Common myeloid progenitor, CD34-positive (primary cell): ENCODE measurements around the gene KIF13A.

Source experiments
- CTCF ChIA-PET: fragments of 350-600 bp; sonication (Branson Sonifier 250); formaldehyde crosslinking; loops from one replicate; lab custom pipeline; 2021; ENCODE audit warnings: antibody characterized with exemption; lab: Charles Lee
- POLR2A ChIA-PET: fragments of 350-600 bp; sonication (Branson Sonifier 250); formaldehyde crosslinking; loops from one replicate; lab custom pipeline; 2021; ENCODE audit warnings: antibody characterized with exemption; lab: Charles Lee
- DNase-seq, 3 donors: peaks; one replicate each; pipeline versions ENCODE4 v3.0.0 to v3.0.0-alpha.2; 2013
- H3K27ac ChIP-seq, 2 experiments: 1 replicate in 1 of 2; 2 replicates in 1 of 2; pipeline ENCODE4 v1.7.0; 2013; ENCODE audit warnings: inconsistent platforms in 2 of 2, low read length in 2 of 2, mild to moderate bottlenecking in 2 of 2, low read depth in 1 of 2, moderate library complexity in 1 of 2; ENCODE audit not compliant: severe bottlenecking in 2 of 2, insufficient read depth in 1 of 2, poor library complexity in 1 of 2
- H3K27me3 ChIP-seq, 5 experiments: replicated peaks in 2 of 5; 1 replicate in 3 of 5; 2 replicates in 2 of 5; pipeline versions ENCODE4 v1.6.1 to v1.7.0; 2013; ENCODE audit warnings: low read length in 4 of 5, mild to moderate bottlenecking in 2 of 5, moderate library complexity in 2 of 5, inconsistent platforms in 1 of 5; ENCODE audit not compliant: insufficient read depth in 5 of 5, control insufficient read depth in 4 of 5
- H3K36me3 ChIP-seq, 4 experiments: 1 replicate in 2 of 4; 2 replicates in 2 of 4; pipeline versions ENCODE4 v1.6.1 to v1.7.0; 2013; ENCODE audit warnings: low read length in 3 of 4, control low read depth in 1 of 4, mild to moderate bottlenecking in 1 of 4; ENCODE audit not compliant: control insufficient read depth in 4 of 4, insufficient read depth in 4 of 4
- H3K4me1 ChIP-seq, 4 experiments: 1 replicate in 3 of 4; 2 replicates in 1 of 4; pipeline versions ENCODE4 v1.6.1 to v1.7.1; 2013; ENCODE audit warnings: low read length in 3 of 4, mild to moderate bottlenecking in 3 of 4, control low read depth in 1 of 4, inconsistent platforms in 1 of 4, moderate library complexity in 1 of 4; ENCODE audit not compliant: control insufficient read depth in 4 of 4, insufficient read depth in 4 of 4; ENCODE audit errors: control extremely low read depth in 1 of 4
- H3K4me3 ChIP-seq, 7 experiments: 1 replicate in 4 of 7; 2 replicates in 3 of 7; pipeline versions ENCODE4 v1.5.1 to v1.7.0; 2013; ENCODE audit warnings: mild to moderate bottlenecking in 7 of 7, low read length in 6 of 7, moderate library complexity in 6 of 7, inconsistent platforms in 2 of 7, low read depth in 2 of 7, control low read depth in 1 of 7; ENCODE audit not compliant: insufficient read depth in 4 of 7, control insufficient read depth in 1 of 7; ENCODE audit errors: extremely low read depth in 1 of 7
- H3K9me3 ChIP-seq, 5 experiments: 1 replicate in 4 of 5; 2 replicates in 1 of 5; pipeline versions ENCODE4 v1.6.1 to v1.7.1; 2013; ENCODE audit warnings: low read length in 4 of 5, mild to moderate bottlenecking in 2 of 5, inconsistent platforms in 1 of 5, low read depth in 1 of 5, moderate library complexity in 1 of 5; ENCODE audit not compliant: control insufficient read depth in 4 of 5, insufficient read depth in 2 of 5; ENCODE audit errors: control extremely low read depth in 1 of 5
- WGBS: methylation state at CpG from one replicate; pipeline ENCODE4 v1.1.5; 2013; ENCODE audit not compliant: insufficient coverage; 5-methylcytosine and 5-hydroxymethylcytosine counted together

KIF13A gene

DNA sequence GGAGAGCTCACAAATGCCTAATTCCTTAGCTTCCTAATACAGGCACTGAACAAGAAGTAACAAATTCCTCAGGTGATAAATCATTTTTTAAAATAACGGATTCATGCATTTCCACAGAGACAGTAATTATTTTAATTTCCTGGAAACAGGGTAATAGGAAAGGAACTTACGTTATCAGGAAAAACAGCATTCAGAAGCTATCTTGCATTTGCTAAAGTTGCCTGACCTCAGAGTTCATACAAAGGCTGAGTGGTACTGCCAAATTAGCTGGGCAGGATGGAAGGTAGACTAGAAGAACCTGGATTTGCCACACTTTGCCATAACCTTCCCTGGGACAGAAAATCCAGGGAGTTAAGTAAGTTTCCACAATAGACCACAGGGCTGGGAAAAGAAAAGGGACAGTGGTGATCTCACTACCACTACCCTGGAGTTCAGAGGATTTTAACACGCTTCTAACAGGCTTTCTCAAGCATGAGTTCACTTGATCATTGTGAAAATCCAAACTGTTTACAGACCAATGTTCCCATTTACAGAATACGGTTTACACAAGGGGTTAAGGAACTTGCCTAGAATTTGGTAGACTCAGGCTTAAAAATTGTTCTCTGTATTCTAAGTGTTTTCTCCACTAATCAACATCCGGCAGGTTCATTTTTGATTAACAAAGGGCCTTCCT is 57.0 kb downstream of the KIF13A start:
- DNase-seq: no peak
- peaks cover 14 to 41% (median 21%) of the 10 kb centered on the region in 4 experiments for H3K4me1 ChIP-seq
- peak overlapping the region in 1 of 2 experiments; percentile 45 for H3K27ac ChIP-seq

GRCh38 chr6:17928514-17929430 is 58.7 kb downstream of the KIF13A start:
- H3K36me3 ChIP-seq: peaks cover 0 to 2% (median 0%) of the 10 kb centered on the region in 4 experiments
- WGBS: 100% methylated on average over 3 of the region's 5 CpGs
- no peaks in the 10 kb centered on the region for H3K27me3 ChIP-seq
- ChIA-PET POLR2A (interaction anchor here (0.6 kb wide), 1 partner anchor 175 kb away, joined by 5 read pairs; no protein-coding TSS in a partner anchor), CTCF (interaction anchor here (1.2 kb wide), 1 partner anchor 12 kb away, joined by 3 read pairs; no protein-coding TSS in a partner anchor)
- H3K9me3 ChIP-seq: no peaks in the 10 kb centered on the region
- H3K4me3 ChIP-seq: no peak overlapping the region
- DNase-seq: no peak
- H3K27ac ChIP-seq: no peak overlapping the region
- peaks cover 13 to 33% (median 15%) of the 10 kb centered on the region in 4 experiments for H3K4me1 ChIP-seq

More for the DNA sequence above, 57.0 kb downstream of the KIF13A start:
- Histone ChIP-seq H3K27me3 (no peaks in the 10 kb centered on the region), H3K9me3 (no peaks in the 10 kb centered on the region), H3K36me3 (peaks cover 0 to 2% (median 0%) of the 10 kb centered on the region in 4 experiments), H3K4me3 (no peak overlapping the region)
- ChIA-PET CTCF (interaction anchor here (1.3 to 1.7 kb wide), 3 partner anchors 10 to 75 kb away, joined by 3 to 4 read pairs (median 3); no protein-coding TSS in a partner anchor), POLR2A (no interaction called here)
- WGBS: 80% methylated on average over 2 of the region's 5 CpGs

DNA sequence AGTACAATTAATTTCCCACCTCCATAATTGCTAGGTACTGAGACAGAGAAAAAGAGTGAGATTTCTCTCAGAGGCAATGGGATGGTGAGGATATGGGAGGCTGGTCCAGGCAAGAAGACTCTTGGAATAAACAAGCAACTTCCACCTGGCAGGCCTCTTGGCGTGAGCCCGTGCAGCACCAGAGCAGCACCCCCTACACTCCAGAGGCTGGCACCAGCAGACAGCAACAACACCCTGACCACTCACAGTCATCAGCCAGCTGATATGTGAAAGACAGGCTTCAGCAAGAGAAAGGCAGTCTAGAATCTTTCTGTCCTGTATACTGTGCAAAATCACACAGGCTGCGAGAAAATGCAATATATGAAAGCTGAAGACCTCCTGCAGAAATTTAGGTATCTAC is 59.7 kb downstream of the KIF13A start:
- no peak for DNase-seq
- Histone ChIP-seq H3K27ac (no peak overlapping the region), H3K36me3 (peaks cover 0 to 2% (median 0%) of the 10 kb centered on the region in 4 experiments), H3K4me3 (no peak overlapping the region), H3K4me1 (peaks cover 10 to 27% (median 12%) of the 10 kb centered on the region in 4 experiments), H3K9me3 (no peaks in the 10 kb centered on the region), H3K27me3 (no peaks in the 10 kb centered on the region)
- WGBS: 88% methylated on average over 3 of the region's 3 CpGs
- ChIA-PET CTCF (interaction anchor here (1.2 kb wide), 1 partner anchor 11 kb away, joined by 3 read pairs; no protein-coding TSS in a partner anchor), POLR2A (no interaction called here)

DNA sequence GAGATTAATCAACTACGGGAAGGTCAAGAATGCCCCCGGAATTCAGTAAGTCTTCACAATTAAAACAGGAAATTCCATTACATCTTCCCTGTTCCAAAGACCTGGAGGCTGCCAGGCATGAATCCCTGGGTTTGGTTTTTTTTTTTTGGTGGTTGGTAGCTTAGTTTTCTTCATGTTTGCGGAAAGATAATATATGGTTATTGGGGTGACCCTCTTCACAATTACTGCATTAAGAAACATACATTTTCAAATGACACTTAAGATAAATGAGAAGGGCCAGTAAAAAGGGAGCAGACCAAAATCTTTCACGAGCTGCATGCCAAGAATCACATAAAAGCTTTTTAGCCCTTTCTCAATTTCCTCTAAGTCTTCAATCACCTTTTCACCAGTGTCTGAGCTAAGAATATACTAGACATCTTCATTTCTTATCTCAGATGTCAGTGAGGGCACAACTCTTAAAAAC is 64.0 kb downstream of the KIF13A start:
- ChIA-PET POLR2A (interaction anchor here (0.7 kb wide), 1 partner anchor 45 kb away, joined by 3 read pairs; no protein-coding TSS in a partner anchor), CTCF (interaction anchor here (1.7 kb wide), 1 partner anchor 10 kb away, joined by 5 read pairs; no protein-coding TSS in a partner anchor)
- 54% methylated on average over 1 of the region's 4 CpGs for WGBS

GRCh38 chr6:17921454-17921853 is 66.0 kb downstream of the KIF13A start:
- H3K9me3 ChIP-seq: no peaks in the 10 kb centered on the region
- H3K4me3 ChIP-seq: no peak overlapping the region
- ChIA-PET POLR2A (interaction anchor here (0.5 to 0.8 kb wide), 3 partner anchors 11 to 43 kb away, joined by 3 to 4 read pairs (median 3); no protein-coding TSS in a partner anchor), CTCF (no interaction called here)
- no peak for DNase-seq
- H3K4me1 ChIP-seq: no peaks in the 10 kb centered on the region
- no peaks in the 10 kb centered on the region for H3K27me3 ChIP-seq
- no CpG with 5 or more reads among the region's 2 CpGs for WGBS
- peaks cover 0 to 6% (median 0%) of the 10 kb centered on the region in 4 experiments for H3K36me3 ChIP-seq
- no peak overlapping the region for H3K27ac ChIP-seq

More for the DNA sequence above, 64.0 kb downstream of the KIF13A start:
- Histone ChIP-seq H3K27ac (no peak overlapping the region), H3K9me3 (no peaks in the 10 kb centered on the region), H3K4me3 (no peak overlapping the region), H3K4me1 (no peaks in the 10 kb centered on the region), H3K36me3 (peaks cover 0 to 2% (median 0%) of the 10 kb centered on the region in 4 experiments), H3K27me3 (no peaks in the 10 kb centered on the region)
- no peak for DNase-seq

- H3K4me3 ChIP-seq: no peak overlapping the region
- CTCF ChIA-PET: interaction anchor here (1.4 kb wide), 1 partner anchor 11 kb away, joined by 4 read pairs; no protein-coding TSS in a partner anchor
- POLR2A ChIA-PET: no interaction called here
- peaks cover 0 to 4% (median 0%) of the 10 kb centered on the region in 4 experiments for H3K36me3 ChIP-seq
- no peaks in the 10 kb centered on the region for H3K9me3 ChIP-seq
- H3K4me1 ChIP-seq: no peaks in the 10 kb centered on the region
- DNase-seq: no peak
- no peaks in the 10 kb centered on the region for H3K27me3 ChIP-seq
- H3K27ac ChIP-seq: no peak overlapping the region
- WGBS: 98% methylated on average over 3 of the region's 4 CpGs
These were observed 67.9 kb downstream of the KIF13A start for GRCh38 chr6:17919496-17919895.
